Neutrophil (primary cell): ENCODE results near the gene ARHGAP5.

Source experiments
- H3K27ac ChIP-seq: fragments of 200-600 bp; sonication (generic); 2 replicates; pipeline ENCODE4 v1.5.1; 2016; ENCODE audit warnings: mild to moderate bottlenecking, moderate library complexity
- H3K27me3 ChIP-seq: fragments of 200-600 bp; sonication (generic); 2 replicates; pipeline ENCODE4 v1.6.0; 2016; ENCODE audit warnings: mild to moderate bottlenecking
- H3K36me3 ChIP-seq: fragments of 200-600 bp; sonication (generic); 2 replicates; pipeline ENCODE4 v1.5.1; 2017
- H3K4me1 ChIP-seq, 2 experiments: fragments of 200-600 bp in 1 of 2; sonication (generic) in 1 of 2; 1 replicate in 1 of 2; 2 replicates in 1 of 2; pipeline versions ENCODE4 v1.5.1 to v1.6.1; 2013 to 2016; ENCODE audit warnings: low read depth in 1 of 2, low read length in 1 of 2, mild to moderate bottlenecking in 1 of 2, moderate library complexity in 1 of 2; ENCODE audit not compliant: control insufficient read depth in 1 of 2, insufficient read depth in 1 of 2
- H3K4me3 ChIP-seq, 2 experiments: fragments of 200-600 bp in 1 of 2; sonication (generic) in 1 of 2; 1 replicate in 1 of 2; 2 replicates in 1 of 2; pipeline ENCODE4 v1.5.1; 2013 to 2016; ENCODE audit warnings: low read depth in 1 of 2, low read length in 1 of 2, mild to moderate bottlenecking in 1 of 2, moderate library complexity in 1 of 2
- H3K9me3 ChIP-seq: fragments of 200-600 bp; sonication (generic); 2 replicates; pipeline ENCODE4 v1.5.1; 2016
- CTCF ChIP-seq: fragments of 200-600 bp; sonication (generic); IDR thresholded peaks from 2 replicates; pipeline ENCODE4 v1.5.1; 2016; ENCODE audit warnings: antibody characterized with exemption

ARHGAP5 gene

GRCh38 chr14:32081901-32082300 lies 4.8 kb downstream of the ARHGAP5 start:
- H3K9me3 ChIP-seq: no peaks in the 10 kb centered on the region
- no peak overlapping the region for H3K27ac ChIP-seq
- TF ChIP-seq CTCF: no peak
- H3K4me1 ChIP-seq: peaks cover 11 to 13% of the 10 kb centered on the region in 2 experiments
- no peaks in the 10 kb centered on the region for H3K36me3 ChIP-seq
- no peak overlapping the region for H3K4me3 ChIP-seq
- H3K27me3 ChIP-seq: peaks cover 11% of the 10 kb centered on the region

- H3K4me1 ChIP-seq: peaks cover 7% of the 10 kb centered on the region in 2 experiments
- TF ChIP-seq CTCF: no peak
Observed at GRCh38 chr14:32083315-32083624, 6.2 kb downstream of the ARHGAP5 start.

GRCh38 chr14:32083789-32084188 lies 6.7 kb downstream of the ARHGAP5 start:
- H3K4me3 ChIP-seq: no peak overlapping the region
- no peak for TF ChIP-seq CTCF
- H3K4me1 ChIP-seq: peaks cover 2% of the 10 kb centered on the region in 2 experiments

More at GRCh38 chr14:32083315-32083624, 6.2 kb downstream of the ARHGAP5 start:
- Histone ChIP-seq H3K36me3 (no peaks in the 10 kb centered on the region), H3K4me3 (no peak overlapping the region), H3K27me3 (peaks cover 8% of the 10 kb centered on the region), H3K27ac (no peak overlapping the region), H3K9me3 (no peaks in the 10 kb centered on the region)

GRCh38 chr14:32085182-32085844 lies 8.2 kb downstream of the ARHGAP5 start:
- TF ChIP-seq CTCF: no peak
- Histone ChIP-seq H3K27ac (no peak overlapping the region), H3K4me1 (no peaks in the 10 kb centered on the region), H3K36me3 (no peaks in the 10 kb centered on the region), H3K27me3 (no peaks in the 10 kb centered on the region), H3K9me3 (no peaks in the 10 kb centered on the region), H3K4me3 (no peak overlapping the region)

More at GRCh38 chr14:32083789-32084188, 6.7 kb downstream of the ARHGAP5 start:
- no peaks in the 10 kb centered on the region for H3K9me3 ChIP-seq
- H3K27ac ChIP-seq: no peak overlapping the region
- H3K27me3 ChIP-seq: peaks cover 2% of the 10 kb centered on the region
- H3K36me3 ChIP-seq: no peaks in the 10 kb centered on the region

- Histone ChIP-seq H3K4me1 (no peaks in the 10 kb centered on the region), H3K4me3 (no peak overlapping the region)
- no peak for TF ChIP-seq CTCF
Observed at GRCh38 chr14:32085845-32086383, 8.8 kb downstream of the ARHGAP5 start.

More at GRCh38 chr14:32085845-32086383, 8.8 kb downstream of the ARHGAP5 start:
- Histone ChIP-seq H3K9me3 (no peaks in the 10 kb centered on the region), H3K27me3 (no peaks in the 10 kb centered on the region), H3K27ac (no peak overlapping the region), H3K36me3 (peaks cover 4% of the 10 kb centered on the region)
